Endothelial cell of umbilical vein (primary cell): Measurements from ENCODE around the gene HSP90AB1. TPM values are rescaled to one million over a fixed set of nuclear protein-coding genes. Genes with fewer than 3 reads are reported as not detected.

Experiments used
- BruUV-seq: library from RNA; stranded (reverse); fragments of 400-500 nt; replicated peaks from 2 replicates; lab custom pipeline; 2021; lab: Mats Ljungman, UMichigan
- CTCF ChIA-PET: fragments of 300-600, 350-600 bp; sonication (Branson Sonifier 250); formaldehyde crosslinking; loops from one replicate; lab custom pipeline; 2021; ENCODE audit warnings: antibody characterized with exemption, inconsistent platforms; lab: Charles Lee
- POLR2A ChIA-PET: fragments of 300-600, 350-600 bp; sonication (Branson Sonifier 250); formaldehyde crosslinking; loops from one replicate; lab custom pipeline; 2021; ENCODE audit warnings: antibody characterized with exemption, inconsistent platforms; lab: Charles Lee
- DNase-seq: peaks from one replicate; pipeline ENCODE4 v3.0.0-alpha.2; 2011; ENCODE audit warnings: low read depth, low spot score
- FAIRE-seq: peaks from 2 replicates; lab custom pipeline; 2011; peaks lifted over from hg19 to GRCh38; lab: Jason Lieb, UNC
- H2AFZ ChIP-seq: 2 replicates; pipeline ENCODE4 v1.6.0; 2012; ENCODE audit warnings: low read depth, low read length, control low read depth, inconsistent platforms
- H3K27ac ChIP-seq: 2 replicates; pipeline ENCODE4 v1.5.1; 2011; ENCODE audit warnings: low read depth, mild to moderate bottlenecking, control low read depth, low read length, moderate library complexity; ENCODE audit not compliant: insufficient read depth
- H3K27me3 ChIP-seq, 2 experiments: 2 replicates each; pipeline versions ENCODE4 v1.6.0 to v1.6.1; 2011; ENCODE audit warnings: low read length in 2 of 2, mixed read lengths in 1 of 2; ENCODE audit not compliant: control insufficient read depth in 2 of 2, insufficient read depth in 2 of 2
- H3K36me3 ChIP-seq, 2 experiments: 2 replicates in 1 of 2; 3 replicates in 1 of 2; pipeline ENCODE4 v1.5.1; 2011; ENCODE audit warnings: low read length in 2 of 2, mild to moderate bottlenecking in 1 of 2, moderate library complexity in 1 of 2; ENCODE audit not compliant: control insufficient read depth in 2 of 2, insufficient read depth in 2 of 2; ENCODE audit errors: extremely low read depth in 1 of 2
- H3K4me1 ChIP-seq: 3 replicates; pipeline ENCODE4 v1.5.1; 2011; ENCODE audit warnings: mild to moderate bottlenecking, low read length; ENCODE audit not compliant: control insufficient read depth, insufficient read depth; ENCODE audit errors: extremely low read depth
- H3K4me2 ChIP-seq: 2 replicates; pipeline ENCODE4 v1.6.1; 2011; ENCODE audit warnings: low read length, control low read depth, mixed read lengths; ENCODE audit not compliant: insufficient read depth
- H3K4me3 ChIP-seq, 3 experiments: fragments of 200-600 bp in 1 of 3; sonication (generic), shearing (Covaris generic) in 1 of 3; replicated peaks in 1 of 3; 2 replicates each; pipeline ENCODE4 v1.5.1; 2011 to 2016; ENCODE audit warnings: control low read depth in 3 of 3, low read length in 3 of 3, mild to moderate bottlenecking in 2 of 3, inconsistent platforms in 1 of 3, low read depth in 1 of 3, moderate library complexity in 1 of 3; ENCODE audit not compliant: insufficient read depth in 1 of 3
- H3K79me2 ChIP-seq: 2 replicates; pipeline ENCODE4 v1.6.0; 2012; ENCODE audit warnings: low read length, inconsistent platforms; ENCODE audit not compliant: control insufficient read depth, insufficient read depth
- H3K9ac ChIP-seq: replicated peaks from 2 replicates; pipeline ENCODE3; 2011; ENCODE audit warnings: low read length, control low read depth; ENCODE audit not compliant: insufficient read depth; ENCODE audit errors: extremely low read depth
- H3K9me1 ChIP-seq: replicated peaks from 3 replicates; pipeline ENCODE4 v1.6.0; 2011; ENCODE audit warnings: mild to moderate bottlenecking, low read length; ENCODE audit not compliant: control insufficient read depth, insufficient read depth; ENCODE audit errors: extremely low read depth
- H3K9me3 ChIP-seq: replicated peaks from 2 replicates; pipeline ENCODE4 v1.5.1; 2012; ENCODE audit warnings: low read length, inconsistent platforms; ENCODE audit not compliant: control insufficient read depth, insufficient read depth
- H4K20me1 ChIP-seq: replicated peaks from 2 replicates; pipeline ENCODE3; 2011; ENCODE audit warnings: mild to moderate bottlenecking, low read length; ENCODE audit not compliant: control insufficient read depth, insufficient read depth; ENCODE audit errors: extremely low read depth
- CTCF ChIP-seq, 2 donors: IDR thresholded peaks; 1 replicate in 1 of 2; 2 replicates in 1 of 2; pipeline ENCODE4 v1.5.1; 2011; ENCODE audit warnings: low read length in 2 of 2, mild to moderate bottlenecking in 2 of 2, moderate library complexity in 2 of 2, control low read depth in 1 of 2, inconsistent platforms in 1 of 2, low read depth in 1 of 2; ENCODE audit not compliant: insufficient read depth in 1 of 2; ENCODE audit errors: extremely low read depth in 1 of 2
- EZH2 ChIP-seq: IDR thresholded peaks from 2 replicates; pipeline ENCODE4 v1.6.1; 2012; ENCODE audit warnings: borderline replicate concordance, low read depth, mild to moderate bottlenecking, moderate library complexity, low read length, inconsistent platforms; ENCODE audit not compliant: severe bottlenecking
- FOS ChIP-seq: IDR thresholded peaks from 2 replicates; pipeline ENCODE4 v1.6.1; 2011; ENCODE audit warnings: mild to moderate bottlenecking, low read length, moderate library complexity, borderline replicate concordance; ENCODE audit not compliant: insufficient read depth
- GATA2 ChIP-seq: IDR thresholded peaks from 2 replicates; pipeline ENCODE4 v1.7.0; 2011; ENCODE audit warnings: low read depth, mild to moderate bottlenecking, moderate library complexity, mixed read lengths, low read length; ENCODE audit not compliant: insufficient read length, insufficient read depth
- JUN ChIP-seq: IDR thresholded peaks from 2 replicates; pipeline ENCODE4 v1.6.1; 2011; ENCODE audit warnings: borderline replicate concordance, low read depth; ENCODE audit not compliant: insufficient read length, insufficient read depth
- MAX ChIP-seq: IDR thresholded peaks from 2 replicates; pipeline ENCODE4 v1.6.1; 2011; ENCODE audit not compliant: insufficient read depth, insufficient read length
- MYC ChIP-seq: IDR thresholded peaks from one replicate; pipeline ENCODE4 v1.6.1; 2011; ENCODE audit warnings: mild to moderate bottlenecking, low read depth, low read length
- POLR2A ChIP-seq: IDR thresholded peaks from 2 replicates; pipeline ENCODE4 v1.6.1; 2012; ENCODE audit warnings: low read depth, mild to moderate bottlenecking, control low read depth, low read length
- POLR2AphosphoS5 ChIP-seq: IDR thresholded peaks from 2 replicates; pipeline ENCODE4 v1.6.1; 2012; ENCODE audit warnings: low read depth, mild to moderate bottlenecking, control low read depth, low read length, moderate library complexity; ENCODE audit not compliant: insufficient read depth
- dilution Hi-C: fragments of 300-500 bp; cut with MboI; formaldehyde crosslinking; loops from one replicate; pipeline ENCODE4 v1.15.0; 2019; ENCODE audit warnings: low sequenced_read_pairs; ENCODE audit not compliant: extremely low pct_ligation_motif_present
- intact Hi-C: fragments of 100-400 bp; cut with micrococcal nuclease; formaldehyde crosslinking; loops from one replicate; pipeline ENCODE4 v1.10.0; 2022
- polyA plus RNA-seq, 4 experiments: library from polyadenylated mRNA; depleted of rRNA in 3 of 4; stranded (reverse) in 3 of 4; unstranded in 1 of 4; fragments of >200 nt; gene quantifications; 2 replicates each; pipeline versions ENCODE4 v1.2.1 to v1.2.3, GENCODE V29; 2011 to 2012; ENCODE audit warnings: missing spikeins in 1 of 4
- total RNA-seq: library from RNA; stranded (reverse); gene quantifications from 2 replicates; pipeline ENCODE4 v1.2.3, GENCODE V29; 2021

The HSP90AB1 gene
- total and polyA plus RNA-seq, 2 donors (not counting 3 experiments of a cell fraction or from before 2014, with no cell fraction given): 824 to 1,201 TPM

GRCh38 chr6:44289726-44290260 is 42.9 kb downstream of the HSP90AB1 start:
- peaks cover 10 to 14% of the 10 kb centered on the region in 2 experiments for H3K27me3 ChIP-seq
- TF ChIP-seq EZH2: no peak
- TF ChIP-seq GATA2: no peak
- TF ChIP-seq JUN: no peak
- no peak for TF ChIP-seq CTCF (IDR thresholded peaks at IDR 0.05; ENCODE audit: extremely low read depth in 1 of 2, insufficient read depth in 1 of 2, low read depth in 1 of 2, low read length in 2 of 2)
- TF ChIP-seq FOS: no peak
- no peak for TF ChIP-seq MAX
- no peak for TF ChIP-seq POLR2AphosphoS5
- TF ChIP-seq MYC: no peak
- TF ChIP-seq POLR2A: no peak
- POLR2A ChIA-PET: no interaction called here
- intact Hi-C loops: no loop called here
- H3K4me2 ChIP-seq: no peak overlapping the region
- H3K27ac ChIP-seq: no peak overlapping the region
- no peak overlapping the region for H2AFZ ChIP-seq
- no peaks in the 10 kb centered on the region for H3K9me1 ChIP-seq
- H3K79me2 ChIP-seq: no peaks in the 10 kb centered on the region
- no peaks in the 10 kb centered on the region for H3K9me3 ChIP-seq
- H3K36me3 ChIP-seq: no peaks in the 10 kb centered on the region
- DNase-seq (no peak), FAIRE-seq (no peak)
- H3K9ac ChIP-seq: no peak overlapping the region
- H3K4me3 ChIP-seq: no peak overlapping the region
- CTCF ChIA-PET: interaction anchor here (0.9 to 1.7 kb wide), 2 partner anchors 15 to 23 kb away, joined by 3 to 5 read pairs; partner anchors contain the start of gene AARS2
- dilution Hi-C loops: no loop called here
- H4K20me1 ChIP-seq: no peaks in the 10 kb centered on the region
- BruUV-seq: no TSS peak
- H3K4me1 ChIP-seq: no peaks in the 10 kb centered on the region
